ENCODE data around the gene PDZD7.

The PDZD7 gene

DNA sequence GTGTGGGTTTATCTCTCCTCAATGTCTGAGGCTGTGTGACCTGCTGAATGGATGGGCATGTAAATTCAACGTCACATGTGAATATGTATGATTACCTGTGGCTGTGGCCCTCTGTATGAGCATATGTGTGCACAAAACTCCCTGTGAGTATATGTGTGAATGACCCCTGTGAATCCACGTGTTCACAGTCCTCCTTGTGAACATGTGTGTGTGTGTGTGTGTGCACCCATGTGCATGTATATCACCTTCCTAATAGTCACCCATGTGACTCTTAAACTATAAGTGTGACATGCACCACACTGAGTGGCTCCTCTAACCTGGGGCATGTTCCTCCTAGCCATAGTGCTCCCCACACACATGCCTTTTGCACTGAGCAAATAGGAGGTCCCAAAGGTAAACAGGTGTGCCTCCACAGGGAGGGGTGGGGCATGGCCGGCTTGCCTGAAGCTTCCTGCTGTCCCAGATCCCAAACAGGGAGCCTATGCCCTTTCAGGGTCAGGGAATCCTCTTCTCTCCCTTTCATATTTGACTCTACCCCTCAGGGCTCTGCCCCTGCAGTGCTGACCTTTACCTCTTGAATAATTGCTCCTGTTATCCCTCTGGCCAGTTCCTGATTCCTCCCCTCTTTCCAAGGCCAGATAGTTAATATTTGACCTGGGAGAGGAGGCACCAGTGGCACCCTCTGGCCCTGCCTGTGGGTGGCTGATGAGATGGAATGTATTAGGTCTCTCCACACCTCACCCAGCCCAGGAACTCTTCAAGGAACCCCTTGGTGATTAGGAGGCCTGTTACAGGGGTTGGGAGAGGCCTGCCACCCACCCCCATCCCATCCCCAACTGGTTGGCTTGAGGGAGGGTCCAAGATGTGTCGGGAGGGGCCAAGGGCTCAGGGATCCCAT is 59.8 kb downstream of the PDZD7 start:
- Histone ChIP-seq H3K9me3 (ENCODE audit: insufficient read depth, low read length) (no peaks in the 10 kb centered on the region), H3K27me3 (ENCODE audit: insufficient read depth, insufficient read length) (peaks cover 6% of the 10 kb centered on the region), H3K4me1 (ENCODE audit: insufficient read depth, insufficient read length) (peaks cover 24% of the 10 kb centered on the region), H3K9ac (ENCODE audit: insufficient read length, low read depth) (no peak overlapping the region), H3K4me3 (ENCODE audit: insufficient read length, low read depth) (no peak overlapping the region), H3K36me3 (ENCODE audit: insufficient read depth, insufficient read length, low read length) (no peaks in the 10 kb centered on the region)
- DNase-seq (ENCODE audit: low read depth, low spot score), result no peak
- TF ChIP-seq YY1 (IDR thresholded peaks at IDR 0.05; ENCODE audit: insufficient read depth, insufficient read length) (no peak), SUZ12 (IDR thresholded peaks at IDR 0.05; ENCODE audit: extremely low read depth, insufficient read depth, insufficient read length) (no peak), ZNF274 (IDR thresholded peaks at IDR 0.05; ENCODE audit: low read depth, low read length) (no peak)

DNA sequence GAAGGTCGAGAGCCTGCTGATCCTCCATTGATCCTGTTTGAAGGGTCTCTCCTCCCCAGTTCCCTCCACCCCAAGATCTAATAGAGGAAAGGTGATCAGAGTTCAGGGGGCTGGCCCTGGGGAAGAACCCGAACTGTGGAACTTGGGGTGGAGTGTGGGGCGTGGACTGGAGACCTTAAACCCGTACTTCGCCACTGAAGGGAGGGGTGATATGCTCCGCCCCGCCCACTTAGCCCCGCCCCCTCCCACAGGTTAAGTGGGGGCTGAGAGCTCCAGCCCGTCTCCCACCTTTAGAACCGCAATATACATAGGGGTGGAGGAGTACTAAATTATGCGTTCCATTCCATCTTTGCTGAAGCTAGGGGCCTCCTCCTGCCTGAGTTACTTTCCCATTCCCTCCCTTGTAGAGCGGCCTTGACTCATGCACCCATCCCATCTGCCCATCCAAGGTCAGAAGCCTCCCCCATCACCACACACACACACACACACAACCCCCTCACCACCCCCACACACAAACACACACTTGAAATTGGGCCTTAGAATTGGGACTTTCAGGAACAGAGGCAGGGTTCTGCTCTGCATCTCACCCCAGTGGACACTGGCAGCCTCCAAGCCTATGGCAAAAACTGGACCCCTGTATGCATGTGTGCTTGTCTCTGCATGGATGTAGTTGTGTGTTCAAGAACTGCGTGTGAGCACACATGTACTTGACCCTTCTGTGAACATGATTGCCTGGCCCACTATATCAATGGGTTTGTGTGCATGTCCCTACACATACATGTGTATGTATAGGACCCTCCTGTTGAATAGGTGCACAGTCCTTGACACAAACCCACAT is 60.6 kb downstream of the PDZD7 start:
- no peak for DNase-seq (ENCODE audit: low read depth, low spot score)

DNA sequence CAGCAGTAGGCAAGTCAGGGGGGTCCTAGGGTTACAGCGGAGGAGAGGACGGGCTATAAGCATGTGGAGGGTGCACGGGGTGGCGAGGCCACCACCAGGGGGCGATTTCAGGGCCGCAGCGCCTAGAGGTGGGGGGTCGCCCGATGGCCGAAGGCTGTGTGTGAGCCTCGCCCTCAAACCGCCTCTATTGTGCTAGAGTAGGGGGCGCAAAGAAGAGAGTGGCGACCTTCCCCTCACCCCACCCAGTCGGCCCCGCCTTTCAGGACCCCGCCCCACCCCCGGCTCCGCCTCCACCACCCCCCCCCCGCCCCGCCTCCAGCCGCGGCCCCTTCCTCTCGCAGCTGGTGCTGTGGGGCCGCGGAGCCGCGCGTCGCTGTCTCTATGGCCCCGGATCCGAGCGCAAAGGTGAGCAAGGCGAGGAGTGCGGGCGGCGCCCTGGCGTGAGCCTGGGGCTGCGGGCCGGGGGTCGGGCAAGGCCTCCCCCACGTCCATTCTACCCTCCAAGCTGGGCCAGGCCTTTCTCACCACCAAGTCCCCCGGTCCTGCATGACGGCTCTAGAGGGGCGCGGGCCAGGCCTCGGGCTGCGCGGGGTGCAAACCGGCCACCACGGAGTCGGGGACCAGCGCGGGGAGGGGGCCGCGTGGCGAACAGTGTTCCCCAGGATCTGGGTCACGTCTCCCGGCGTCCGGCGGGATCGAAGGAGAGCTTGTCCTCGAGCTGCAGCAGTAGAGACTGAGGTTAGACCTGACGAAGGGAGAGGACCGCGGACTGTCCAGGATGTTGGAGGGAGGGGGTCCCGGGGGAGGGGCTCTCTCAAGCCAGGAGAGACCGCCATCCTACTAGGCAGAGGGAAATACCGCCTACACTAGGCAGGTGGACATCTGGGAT is 61.5 kb downstream of the PDZD7 start, which contains the start of gene SEMA4G:
Gene SEMA4G (plus strand): TSS at position 318 of the 889 bp plus-strand sequence. CDS start 3,409 bp downstream, outside the sequence.
- no peak for TF ChIP-seq ZNF274 (IDR thresholded peaks at IDR 0.05; ENCODE audit: low read depth, low read length)
- Histone ChIP-seq H3K4me1 (ENCODE audit: insufficient read depth, insufficient read length) (peaks cover 26% of the 10 kb centered on the region), H3K27me3 (ENCODE audit: insufficient read depth, insufficient read length) (peaks cover 6% of the 10 kb centered on the region), H3K9me3 (ENCODE audit: insufficient read depth, low read length) (no peaks in the 10 kb centered on the region), H3K4me3 (ENCODE audit: insufficient read length, low read depth) (peak within 1 kb of the TSS; percentile 66), H3K9ac (ENCODE audit: insufficient read length, low read depth) (peak within 1 kb of the TSS; percentile 77), H3K36me3 (ENCODE audit: insufficient read depth, insufficient read length, low read length) (no peaks in the 10 kb centered on the region)
- DNase-seq (ENCODE audit: low read depth, low spot score), result peak; percentile 51

More for the DNA sequence above, 60.6 kb downstream of the PDZD7 start:
- Histone ChIP-seq H3K4me1 (ENCODE audit: insufficient read depth, insufficient read length) (peaks cover 26% of the 10 kb centered on the region), H3K36me3 (ENCODE audit: insufficient read depth, insufficient read length, low read length) (no peaks in the 10 kb centered on the region), H3K9ac (ENCODE audit: insufficient read length, low read depth) (peak overlapping the region; percentile 77), H3K27me3 (ENCODE audit: insufficient read depth, insufficient read length) (peaks cover 6% of the 10 kb centered on the region), H3K4me3 (ENCODE audit: insufficient read length, low read depth) (peak overlapping the region; percentile 66), H3K9me3 (ENCODE audit: insufficient read depth, low read length) (no peaks in the 10 kb centered on the region)
- TF ChIP-seq YY1 (IDR thresholded peaks at IDR 0.05; ENCODE audit: insufficient read depth, insufficient read length), result no peak
- no peak for TF ChIP-seq ZNF274 (IDR thresholded peaks at IDR 0.05; ENCODE audit: low read depth, low read length)
- TF ChIP-seq SUZ12 (IDR thresholded peaks at IDR 0.05; ENCODE audit: extremely low read depth, insufficient read depth, insufficient read length), result no peak

DNA sequence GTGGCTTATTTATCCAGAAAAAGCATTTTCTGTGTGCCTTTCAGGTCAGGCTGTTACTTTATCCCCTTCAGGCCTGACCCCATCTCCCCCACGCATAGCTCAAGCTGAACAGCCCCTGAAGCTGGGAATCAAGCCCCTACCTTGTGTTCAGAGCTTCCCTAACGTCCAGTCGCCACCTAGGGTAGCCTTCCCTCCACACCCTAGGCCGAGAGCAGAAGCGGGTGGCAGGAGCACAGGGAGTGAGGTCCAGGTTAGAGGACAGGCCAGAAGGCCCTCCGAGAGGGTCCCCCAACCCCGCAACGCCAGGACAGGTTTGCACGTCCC is 62.1 kb downstream of the PDZD7 start:
- H3K4me3 ChIP-seq (ENCODE audit: insufficient read length, low read depth), result peak overlapping the region; percentile 15
- H3K27me3 ChIP-seq (ENCODE audit: insufficient read depth, insufficient read length), result peaks cover 6% of the 10 kb centered on the region
- H3K9me3 ChIP-seq (ENCODE audit: insufficient read depth, low read length), result no peaks in the 10 kb centered on the region
- no peaks in the 10 kb centered on the region for H3K36me3 ChIP-seq (ENCODE audit: insufficient read depth, insufficient read length, low read length)
- DNase-seq (ENCODE audit: low read depth, low spot score), result no peak
- H3K9ac ChIP-seq (ENCODE audit: insufficient read length, low read depth), result peak overlapping the region; percentile 37
- TF ChIP-seq YY1 (IDR thresholded peaks at IDR 0.05; ENCODE audit: insufficient read depth, insufficient read length) (no peak), ZNF274 (IDR thresholded peaks at IDR 0.05; ENCODE audit: low read depth, low read length) (no peak), SUZ12 (IDR thresholded peaks at IDR 0.05; ENCODE audit: extremely low read depth, insufficient read depth, insufficient read length) (no peak)
- peaks cover 26% of the 10 kb centered on the region for H3K4me1 ChIP-seq (ENCODE audit: insufficient read depth, insufficient read length)

DNA sequence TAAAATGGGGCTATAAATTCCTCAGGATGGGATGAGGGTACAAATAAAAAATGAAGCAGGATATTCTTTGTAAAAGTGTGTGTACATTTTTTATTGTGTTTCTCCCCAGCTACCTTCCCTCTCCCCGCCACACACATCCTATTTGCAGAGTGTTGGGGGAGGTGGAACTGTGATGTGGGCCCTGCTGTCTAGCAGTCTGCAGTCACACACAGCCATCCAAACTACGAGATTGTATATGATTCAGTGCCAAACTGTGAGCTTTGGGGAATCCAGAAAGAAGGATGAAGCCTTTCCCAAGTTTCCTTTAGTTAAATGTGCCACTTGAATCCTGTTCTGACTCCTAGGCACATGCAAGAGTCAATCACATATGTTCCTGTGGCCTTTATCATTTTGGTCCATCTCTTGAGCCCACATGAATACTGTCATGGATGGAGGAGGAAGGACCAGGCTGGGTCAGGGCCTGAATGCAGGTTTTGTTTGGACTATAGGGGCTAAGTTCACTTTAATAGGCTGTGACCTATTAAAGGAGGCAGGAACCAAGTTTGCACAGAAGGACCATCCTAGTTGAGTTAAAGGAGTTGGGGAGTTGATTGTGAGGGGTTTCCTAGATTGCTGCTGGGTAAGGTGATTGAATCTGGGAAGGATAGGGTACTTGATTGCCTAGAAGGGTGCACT is 62.7 kb downstream of the PDZD7 start:
- no peak for DNase-seq (ENCODE audit: low read depth, low spot score)
- Histone ChIP-seq H3K36me3 (ENCODE audit: insufficient read depth, insufficient read length, low read length) (no peaks in the 10 kb centered on the region), H3K4me1 (ENCODE audit: insufficient read depth, insufficient read length) (peaks cover 26% of the 10 kb centered on the region), H3K9me3 (ENCODE audit: insufficient read depth, low read length) (no peaks in the 10 kb centered on the region), H3K4me3 (ENCODE audit: insufficient read length, low read depth) (no peak overlapping the region), H3K27me3 (ENCODE audit: insufficient read depth, insufficient read length) (peaks cover 6% of the 10 kb centered on the region), H3K9ac (ENCODE audit: insufficient read length, low read depth) (no peak overlapping the region)
- no peak for TF ChIP-seq YY1 (IDR thresholded peaks at IDR 0.05; ENCODE audit: insufficient read depth, insufficient read length)
- no peak for TF ChIP-seq ZNF274 (IDR thresholded peaks at IDR 0.05; ENCODE audit: low read depth, low read length)
- TF ChIP-seq SUZ12 (IDR thresholded peaks at IDR 0.05; ENCODE audit: extremely low read depth, insufficient read depth, insufficient read length), result no peak

DNA sequence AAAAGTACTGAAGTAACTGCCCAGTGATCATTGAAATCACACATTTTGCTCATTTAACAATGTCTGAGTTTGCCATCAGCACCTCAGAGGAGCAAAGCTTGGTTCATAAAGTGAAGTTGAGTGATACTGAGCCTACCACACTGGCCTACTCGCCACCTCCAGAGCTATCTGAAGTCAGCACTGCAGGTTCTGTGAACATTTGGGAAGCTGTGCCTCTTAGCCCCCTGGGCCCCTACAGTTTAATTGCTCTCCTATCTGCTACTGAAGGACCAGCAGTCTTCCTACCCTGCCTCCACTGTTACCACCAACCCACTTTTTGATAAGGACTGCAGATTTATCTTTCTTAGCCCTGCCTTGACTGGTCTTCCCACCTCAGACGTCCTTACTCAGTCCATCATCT is 63.6 kb downstream of the PDZD7 start:
- Histone ChIP-seq H3K9ac (ENCODE audit: insufficient read length, low read depth) (no peak overlapping the region), H3K36me3 (ENCODE audit: insufficient read depth, insufficient read length, low read length) (peaks cover 4% of the 10 kb centered on the region), H3K4me1 (ENCODE audit: insufficient read depth, insufficient read length) (peaks cover 20% of the 10 kb centered on the region), H3K27me3 (ENCODE audit: insufficient read depth, insufficient read length) (peaks cover 6% of the 10 kb centered on the region), H3K4me3 (ENCODE audit: insufficient read length, low read depth) (no peak overlapping the region), H3K9me3 (ENCODE audit: insufficient read depth, low read length) (no peaks in the 10 kb centered on the region)
- TF ChIP-seq ZNF274 (IDR thresholded peaks at IDR 0.05; ENCODE audit: low read depth, low read length) (no peak), YY1 (IDR thresholded peaks at IDR 0.05; ENCODE audit: insufficient read depth, insufficient read length) (no peak)
- DNase-seq (ENCODE audit: low read depth, low spot score), result no peak
